Activated naive CD4-positive, alpha-beta T cell (primary cell): ENCODE data around the gene HDC.

Source experiments
- DNase-seq, 4 experiments: peaks; one replicate each; lab custom pipeline; 2025; lab: John Stamatoyannopoulos, UW

HDC gene

GRCh38 chr15:50252556-50252955, 13.0 kb downstream of the HDC start:
- DNase-seq, result no peak

DNA sequence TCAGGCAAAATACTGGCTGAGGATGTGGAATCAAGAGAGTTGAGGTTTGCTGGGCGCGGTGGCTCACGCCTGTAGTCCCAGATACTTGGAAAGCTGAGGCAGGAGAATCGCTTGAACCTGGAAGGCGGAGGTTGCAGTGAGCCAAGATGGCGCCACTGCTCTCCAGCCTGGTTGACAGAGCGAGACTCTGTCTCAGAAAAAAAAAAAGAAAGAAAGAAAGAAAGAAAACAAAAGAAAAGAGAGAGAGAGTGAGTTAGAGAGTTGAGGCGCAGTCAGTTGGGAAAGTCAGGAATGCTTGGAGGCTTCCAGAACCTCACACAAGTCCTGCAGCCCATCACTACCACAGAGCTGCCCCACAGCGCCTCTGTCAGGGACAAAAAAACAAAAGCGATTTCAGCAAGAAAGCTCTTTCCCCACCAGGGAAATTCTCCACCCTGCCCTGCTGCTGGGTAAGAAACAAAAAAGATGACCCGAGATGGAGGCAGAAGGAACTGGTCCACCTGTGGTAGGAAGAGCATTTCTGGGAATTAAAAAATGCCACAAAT, 13.8 kb downstream of the HDC start:
- DNase-seq, result no peak

DNA sequence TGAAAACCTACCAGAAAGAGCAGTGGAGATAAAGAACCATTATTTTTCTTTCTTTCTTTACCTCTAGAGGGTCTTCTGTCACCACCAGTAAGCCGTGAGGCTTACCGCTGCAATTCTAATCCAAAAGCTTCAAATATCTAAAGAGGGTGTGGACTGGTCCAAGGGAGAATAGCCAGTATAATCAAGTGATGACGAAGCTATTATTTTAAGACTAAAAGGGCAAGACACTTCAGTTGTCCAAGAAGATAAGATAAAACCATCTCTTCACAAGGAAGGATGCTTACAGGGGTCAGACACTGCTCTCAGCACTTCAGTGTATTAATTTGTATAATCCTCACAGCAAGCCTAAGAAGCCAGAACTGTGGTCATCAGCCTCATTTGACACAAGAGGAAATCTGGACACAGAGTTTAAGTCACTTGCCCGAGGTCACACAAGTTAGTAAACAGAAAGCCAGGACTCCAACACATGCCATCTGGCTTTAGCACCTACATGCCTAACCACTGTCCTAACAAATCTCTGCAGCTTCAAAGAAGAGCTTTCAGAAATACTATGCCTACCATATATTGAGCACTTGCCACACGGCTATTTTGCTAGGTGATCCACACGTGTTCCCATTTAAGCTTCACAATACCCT, 14.6 kb downstream of the HDC start:
- DNase-seq, result no peak

- DNase-seq, result no peak
Observed at GRCh38 chr15:50249704-50250103, 15.8 kb downstream of the HDC start.

DNA sequence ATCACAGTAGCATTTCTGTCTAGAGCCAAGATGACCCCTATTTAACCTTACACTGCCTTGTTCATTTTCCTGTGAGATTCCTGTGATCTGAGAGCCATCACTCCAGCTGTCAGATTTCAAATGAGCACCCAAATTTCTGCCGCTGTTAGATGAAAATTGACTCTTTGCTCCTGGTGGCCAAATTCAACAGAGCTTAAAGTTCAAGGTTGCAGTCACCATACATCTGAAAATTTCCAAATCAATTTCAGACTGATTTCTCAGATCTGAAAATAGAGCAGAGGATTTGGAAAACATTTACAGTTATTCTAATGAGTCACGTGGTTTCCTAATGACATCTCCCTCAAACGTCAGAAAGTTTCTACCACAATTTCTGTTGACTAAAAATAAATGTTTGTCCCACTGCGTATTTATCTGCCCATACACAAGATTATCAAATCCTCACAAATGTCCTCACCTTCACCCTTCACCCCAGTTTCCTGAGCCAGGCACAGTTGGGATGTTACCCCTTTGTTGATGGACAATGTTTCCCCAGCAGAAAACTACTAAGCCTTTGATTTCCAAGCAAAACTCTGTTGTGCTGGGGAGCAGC, 16.4 kb downstream of the HDC start:
- DNase-seq, result no peak

GRCh38 chr15:50247819-50248655, 17.5 kb downstream of the HDC start:
- no peak for DNase-seq

GRCh38 chr15:50246631-50247030, 18.9 kb downstream of the HDC start:
- no peak for DNase-seq

DNA sequence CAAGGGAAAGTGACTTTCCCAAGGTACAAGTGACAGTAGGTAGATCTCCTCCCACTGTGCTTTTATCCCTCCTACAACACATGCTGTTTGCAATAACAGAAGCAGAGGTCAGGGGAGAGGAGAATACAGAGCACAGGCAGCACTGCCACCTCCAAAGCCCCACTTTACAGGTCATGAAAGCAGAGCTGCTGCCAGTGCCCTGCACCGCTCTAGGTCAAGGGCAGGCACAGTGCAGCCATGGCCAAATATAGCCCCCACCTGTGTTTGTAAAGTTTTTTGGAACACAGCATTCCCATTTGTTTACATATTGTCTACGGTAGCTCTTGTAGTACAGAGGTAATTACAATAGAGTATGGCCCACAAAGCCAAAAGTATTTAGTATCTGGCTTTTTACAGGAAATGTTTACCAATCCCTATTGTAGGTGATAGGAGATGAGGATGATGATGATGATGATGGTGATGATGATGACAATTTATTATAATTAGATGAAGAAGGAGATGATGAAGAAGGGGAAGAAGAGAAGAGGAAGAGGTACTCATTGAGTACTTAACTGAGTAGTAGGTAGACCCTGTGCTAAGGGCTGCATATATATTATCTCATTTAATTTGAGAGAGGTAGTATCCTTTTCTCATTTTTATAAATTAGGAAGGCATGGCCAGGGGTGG, 20.4 kb downstream of the HDC start:
- DNase-seq, result no peak

DNA sequence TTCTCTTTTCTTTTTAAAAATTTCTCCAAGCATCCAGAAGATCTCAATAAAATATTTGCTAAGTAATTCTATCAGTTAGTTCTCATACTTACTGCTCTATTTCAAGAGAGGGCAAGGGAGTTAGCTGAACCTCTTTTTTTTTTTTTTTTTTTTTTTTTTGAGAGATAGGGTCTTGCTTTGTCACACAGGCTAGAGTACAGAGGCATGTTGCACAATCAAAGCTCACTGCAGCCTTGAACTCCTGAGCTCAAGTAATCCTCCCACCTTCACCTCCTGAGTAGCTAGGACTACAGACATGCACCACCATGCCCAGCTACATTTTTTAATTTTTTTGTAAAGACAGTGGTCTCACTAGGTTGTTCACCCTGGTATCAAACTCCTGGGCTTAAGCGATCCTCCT, 21.4 kb downstream of the HDC start:
- no peak for DNase-seq

GRCh38 chr15:50241684-50242450, 23.7 kb downstream of the HDC start:
- DNase-seq, result no peak

DNA sequence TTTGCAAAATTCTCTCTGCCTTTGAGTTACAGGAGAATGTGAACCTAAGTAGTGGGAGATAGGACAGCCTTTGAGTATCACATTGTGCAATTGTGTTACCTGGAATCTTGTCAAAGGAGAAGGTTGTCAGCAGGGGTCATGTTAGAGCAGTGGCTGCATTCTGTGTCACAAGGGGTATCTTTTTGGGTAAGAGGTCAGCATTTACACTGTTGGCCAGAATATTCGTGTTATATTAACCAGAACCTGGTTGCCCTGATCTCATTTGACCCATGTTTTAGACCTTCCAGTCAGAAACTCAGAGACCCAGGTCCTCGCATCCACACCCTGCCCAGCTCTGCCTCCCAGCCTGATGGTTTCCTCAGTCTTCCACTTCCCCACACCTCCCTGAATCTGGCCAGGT, 27.3 kb downstream of the HDC start:
- DNase-seq, result no peak

GRCh38 chr15:50236433-50236832, 29.1 kb downstream of the HDC start:
- no peak for DNase-seq

DNA sequence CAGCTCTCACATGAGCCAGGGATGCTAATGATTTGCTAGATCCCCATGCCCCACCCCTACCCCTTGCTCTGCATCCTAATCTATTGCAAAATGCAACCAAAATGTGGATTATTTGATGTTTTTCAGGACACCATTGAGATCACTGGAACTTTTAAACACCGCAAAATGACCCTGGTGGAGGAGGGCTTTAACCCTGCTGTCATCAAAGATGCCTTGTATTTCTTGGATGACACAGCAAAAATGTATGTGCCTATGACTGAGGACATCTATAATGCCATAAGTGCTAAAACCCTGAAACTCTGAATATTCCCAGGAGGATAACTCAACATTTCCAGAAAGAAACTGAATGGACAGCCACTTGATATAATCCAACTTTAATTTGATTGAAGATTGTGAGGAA, 29.7 kb downstream of the HDC start:
- DNase-seq, result no peak

- DNase-seq, result no peak
Observed at GRCh38 chr15:50234764-50235163, 30.8 kb downstream of the HDC start.

DNA sequence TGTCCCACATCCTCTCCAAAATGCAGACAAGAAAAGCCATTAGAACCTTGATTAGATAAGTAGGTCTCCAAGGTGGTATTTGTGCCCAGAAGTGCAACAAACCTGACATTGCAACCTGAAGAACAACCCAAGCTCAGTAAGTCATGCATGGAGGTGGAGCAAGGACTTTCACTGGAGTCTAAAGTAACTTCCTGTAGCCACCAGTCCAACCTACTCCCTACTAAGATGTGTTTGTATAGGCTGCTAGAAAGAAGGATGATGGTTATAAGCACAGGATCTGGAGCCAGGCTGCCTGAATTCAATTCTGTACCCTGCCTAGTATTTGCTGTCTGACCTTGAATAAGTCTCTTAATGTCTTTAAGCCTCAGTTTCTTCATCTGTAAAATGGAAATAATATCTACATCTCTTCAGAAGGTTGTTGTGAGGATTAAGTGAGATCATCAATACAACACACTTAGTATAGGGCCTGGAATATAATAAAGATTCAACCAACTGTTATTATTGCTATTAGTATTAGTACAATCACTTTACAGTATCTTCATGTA, 32.3 kb downstream of the HDC start:
- no peak for DNase-seq

DNA sequence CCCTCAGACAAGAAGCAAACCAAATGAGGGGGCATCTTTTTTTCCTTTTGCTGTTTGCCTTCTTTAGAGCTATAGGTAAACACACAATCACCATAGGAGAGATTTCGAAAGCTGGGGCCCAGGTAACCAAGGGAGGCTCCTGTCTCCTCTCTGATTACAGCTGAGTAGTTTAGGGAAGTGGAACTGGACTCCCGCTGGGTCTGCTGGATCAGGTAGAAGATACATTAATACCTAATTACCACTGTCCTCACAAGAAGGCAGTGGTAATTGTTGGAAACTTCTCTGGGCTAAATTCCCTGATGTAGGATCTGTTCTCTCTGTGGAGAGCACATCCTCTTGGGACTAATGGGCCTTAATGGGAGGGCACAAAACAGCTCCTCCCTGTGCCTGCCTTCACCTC, 32.7 kb downstream of the HDC start:
- no peak for DNase-seq

GRCh38 chr15:50231761-50232160, 33.8 kb downstream of the HDC start:
- DNase-seq, result no peak

DNA sequence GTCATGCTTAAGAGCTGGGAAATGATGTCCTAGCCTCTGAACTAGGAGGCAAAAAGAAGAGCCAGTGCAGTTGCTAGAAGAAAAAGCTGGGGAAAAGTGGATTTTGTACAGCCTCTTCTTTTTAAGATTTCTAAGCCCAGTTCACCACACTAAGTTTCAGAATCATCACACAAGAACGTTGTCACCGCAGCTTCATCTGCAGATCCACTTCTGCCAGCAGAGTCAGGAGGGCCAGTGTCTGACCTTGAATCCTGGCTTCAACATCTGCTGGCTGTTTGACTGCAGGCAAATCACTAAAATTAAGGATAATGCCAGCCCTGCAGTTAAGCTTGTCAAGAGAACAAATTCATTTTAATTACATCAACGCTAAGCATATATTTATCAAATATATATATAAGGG, 36.2 kb downstream of the HDC start:
- DNase-seq, result no peak

DNA sequence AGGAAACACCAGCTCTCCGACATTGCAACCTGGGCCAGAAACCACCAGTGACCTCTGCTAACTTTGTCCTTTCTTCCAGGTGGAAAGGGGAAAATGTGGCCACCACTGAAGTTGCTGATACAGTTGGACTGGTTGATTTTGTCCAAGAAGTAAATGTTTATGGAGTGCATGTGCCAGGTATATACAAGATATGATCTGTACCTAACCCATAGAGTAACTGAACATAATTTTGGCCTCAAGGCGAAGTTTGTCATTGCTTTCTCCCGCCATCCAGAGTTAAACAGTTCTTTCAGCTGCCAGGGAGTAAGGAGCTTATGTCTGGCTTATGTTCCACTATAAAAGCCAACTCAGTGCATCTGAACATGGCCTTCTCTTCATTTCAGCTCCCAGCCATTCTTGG, 36.7 kb downstream of the HDC start:
- no peak for DNase-seq

- DNase-seq, result no peak
Observed at GRCh38 chr15:50227076-50227475, 38.5 kb downstream of the HDC start.

GRCh38 chr15:50225938-50226337, 39.6 kb downstream of the HDC start:
- DNase-seq, result no peak
